NT2/D1 (cell line): ENCODE results near the gene PLXNA3.

Source experiments
- DNase-seq: peaks from one replicate; pipeline ENCODE4 v3.0.0-alpha.2; 2011; ENCODE audit warnings: low read depth, low spot score
- H3K27me3 ChIP-seq: 2 replicates; pipeline ENCODE4 v1.6.0; 2011; ENCODE audit warnings: mild to moderate bottlenecking; ENCODE audit not compliant: insufficient read length, insufficient read depth
- H3K36me3 ChIP-seq: 2 replicates; pipeline ENCODE4 v1.6.1; 2011; ENCODE audit warnings: mild to moderate bottlenecking, low read length, mixed read lengths; ENCODE audit not compliant: insufficient read depth, insufficient read length
- H3K4me1 ChIP-seq: 2 replicates; pipeline ENCODE4 v1.5.1; 2011; ENCODE audit not compliant: insufficient read depth, insufficient read length
- H3K4me3 ChIP-seq: 2 replicates; pipeline ENCODE4 v1.5.1; 2011; ENCODE audit warnings: low read depth; ENCODE audit not compliant: insufficient read length
- H3K9ac ChIP-seq: 2 replicates; pipeline ENCODE4 v1.6.0; 2011; ENCODE audit warnings: low read depth; ENCODE audit not compliant: insufficient read length
- H3K9me3 ChIP-seq: 2 replicates; pipeline ENCODE4 v1.5.1; 2011; ENCODE audit warnings: mild to moderate bottlenecking, low read length; ENCODE audit not compliant: insufficient read depth
- SUZ12 ChIP-seq: IDR thresholded peaks from 2 replicates; pipeline ENCODE4 v1.6.1; 2011; ENCODE audit not compliant: insufficient read length, insufficient read depth; ENCODE audit errors: extremely low read depth
- YY1 ChIP-seq: IDR thresholded peaks from 2 replicates; pipeline ENCODE4 v1.6.1; 2011; ENCODE audit not compliant: insufficient read length, insufficient read depth
- ZNF274 ChIP-seq: IDR thresholded peaks from 2 replicates; pipeline ENCODE4 v1.6.1; 2011; ENCODE audit warnings: mild to moderate bottlenecking, low read depth, low read length

The PLXNA3 gene

GRCh38 chrX:154472685-154473632 lies 14.9 kb downstream of the PLXNA3 start:
- DNase-seq, result no peak
- TF ChIP-seq YY1 (no peak), ZNF274 (no peak), SUZ12 (no peak)
- Histone ChIP-seq H3K9me3 (no peaks in the 10 kb centered on the region), H3K9ac (no peak overlapping the region), H3K27me3 (no peaks in the 10 kb centered on the region), H3K36me3 (peaks cover 42% of the 10 kb centered on the region), H3K4me3 (no peak overlapping the region), H3K4me1 (no peaks in the 10 kb centered on the region)

- DNase-seq, result no peak
- no peak for TF ChIP-seq SUZ12
- TF ChIP-seq YY1, result no peak
- no peak for TF ChIP-seq ZNF274
- H3K9ac ChIP-seq, result no peak overlapping the region
- H3K9me3 ChIP-seq, result no peaks in the 10 kb centered on the region
- H3K4me3 ChIP-seq, result no peak overlapping the region
- H3K27me3 ChIP-seq, result no peaks in the 10 kb centered on the region
- no peaks in the 10 kb centered on the region for H3K4me1 ChIP-seq
- H3K36me3 ChIP-seq, result peaks cover 38% of the 10 kb centered on the region
Observed at GRCh38 chrX:154473683-154474082, 15.6 kb downstream of the PLXNA3 start.

- no peaks in the 10 kb centered on the region for H3K9me3 ChIP-seq
Observed at GRCh38 chrX:154476821-154477220, 18.7 kb downstream of the PLXNA3 start.

GRCh38 chrX:154477891-154478477 lies 19.9 kb downstream of the PLXNA3 start:
- Histone ChIP-seq H3K27me3 (no peaks in the 10 kb centered on the region), H3K36me3 (peaks cover 8% of the 10 kb centered on the region), H3K4me1 (no peaks in the 10 kb centered on the region), H3K4me3 (peak overlapping the region; percentile 39), H3K9me3 (no peaks in the 10 kb centered on the region), H3K9ac (peak overlapping the region; percentile 80)
- TF ChIP-seq SUZ12, result no peak
- TF ChIP-seq ZNF274, result no peak
- TF ChIP-seq YY1, result no peak
- no peak for DNase-seq

More at GRCh38 chrX:154476821-154477220, 18.7 kb downstream of the PLXNA3 start:
- Histone ChIP-seq H3K36me3 (peaks cover 12% of the 10 kb centered on the region), H3K4me1 (no peaks in the 10 kb centered on the region), H3K4me3 (no peak overlapping the region), H3K27me3 (no peaks in the 10 kb centered on the region), H3K9ac (no peak overlapping the region)
- DNase-seq, result no peak
- TF ChIP-seq ZNF274 (no peak), SUZ12 (no peak), YY1 (no peak)

GRCh38 chrX:154478728-154479622 lies 20.9 kb downstream of the PLXNA3 start, which contains the start of gene LAGE3:
Gene LAGE3 (minus strand): TSS chrX:154479281. CDS start chrX:154478915, 366 bp downstream.
- Histone ChIP-seq H3K27me3 (no peaks in the 10 kb centered on the region), H3K4me3 (peak within 1 kb of the TSS; percentile 39), H3K4me1 (no peaks in the 10 kb centered on the region), H3K9me3 (no peaks in the 10 kb centered on the region), H3K36me3 (peaks cover 8% of the 10 kb centered on the region), H3K9ac (peak within 1 kb of the TSS; percentile 80)
- TF ChIP-seq SUZ12, result no peak
- no peak for TF ChIP-seq ZNF274
- no peak for TF ChIP-seq YY1
- DNase-seq, result peak; percentile 60

- no peaks in the 10 kb centered on the region for H3K27me3 ChIP-seq
- H3K9ac ChIP-seq, result no peak overlapping the region
- peaks cover 25% of the 10 kb centered on the region for H3K36me3 ChIP-seq
- no peak for DNase-seq
- no peaks in the 10 kb centered on the region for H3K9me3 ChIP-seq
- no peaks in the 10 kb centered on the region for H3K4me1 ChIP-seq
- no peak overlapping the region for H3K4me3 ChIP-seq
- no peak for TF ChIP-seq SUZ12
Observed at GRCh38 chrX:154481195-154481594, 23.1 kb downstream of the PLXNA3 start.
